NCI-H1092 (cell line): Measurements from ENCODE around the gene EGFR.
"Not testable (repeated sequence)": the region's sequence is repeated elsewhere in the genome, so short reads cannot be mapped to it uniquely, and the experiment has no call there.

Source experiments
- DNase-seq: peaks from one replicate; lab custom pipeline; 2025; lab: John Stamatoyannopoulos, UW

The EGFR gene

GRCh38 chr7:55147736-55148135, 128.9 kb downstream of the EGFR start:
- DNase-seq: no peak

GRCh38 chr7:55148571-55148970, 129.8 kb downstream of the EGFR start:
- no peak for DNase-seq

- no peak for DNase-seq
Observed at GRCh38 chr7:55149001-55149400, 130.2 kb downstream of the EGFR start.

GRCh38 chr7:55150166-55150565, 131.3 kb downstream of the EGFR start:
- DNase-seq: no peak

- no peak for DNase-seq
Observed at GRCh38 chr7:55150709-55151451, 132.1 kb downstream of the EGFR start.

GRCh38 chr7:55152516-55152915, 133.7 kb downstream of the EGFR start:
- DNase-seq: no peak

- no peak for DNase-seq
Observed at GRCh38 chr7:55154096-55154495, 135.3 kb downstream of the EGFR start.

GRCh38 chr7:55155351-55156117, 136.7 kb downstream of the EGFR start:
- DNase-seq: no peak

GRCh38 chr7:55156919-55157763, 138.3 kb downstream of the EGFR start:
- DNase-seq: no peak

- no peak for DNase-seq
Observed at GRCh38 chr7:55157764-55158105, 138.9 kb downstream of the EGFR start.

GRCh38 chr7:55158541-55159382, 139.9 kb downstream of the EGFR start:
- DNase-seq: no peak

GRCh38 chr7:55160539-55160938, 141.7 kb downstream of the EGFR start:
- DNase-seq: no peak

GRCh38 chr7:55161154-55161687, 142.4 kb downstream of the EGFR start:
- DNase-seq: no peak

- DNase-seq: no peak
Observed at GRCh38 chr7:55162476-55162875, 143.7 kb downstream of the EGFR start.

GRCh38 chr7:55163733-55164132, 144.9 kb downstream of the EGFR start:
- no peak for DNase-seq

- DNase-seq: no peak
Observed at GRCh38 chr7:55164527-55164926, 145.7 kb downstream of the EGFR start.

- DNase-seq: no peak
Observed at GRCh38 chr7:55165176-55165861, 146.5 kb downstream of the EGFR start.

GRCh38 chr7:55167296-55167695, 148.5 kb downstream of the EGFR start:
- DNase-seq: not testable (repeated sequence)

- no peak for DNase-seq
Observed at GRCh38 chr7:55170335-55171069, 151.7 kb downstream of the EGFR start.

GRCh38 chr7:55171157-55171556, 152.3 kb downstream of the EGFR start:
- no peak for DNase-seq
